Activated CD8-positive, alpha-beta memory T cell treated with anti-CD3 and anti-CD28 coated beads, Interleukin-2, amount 50 U/mL, for 24 hours (primary cell): ENCODE results near the gene IGDCC3.

Experiments
- DNase-seq: peaks from one replicate; pipeline ENCODE4 v3.0.0-alpha.2; 2020; ENCODE audit errors: extremely low read depth

The IGDCC3 gene

DNA sequence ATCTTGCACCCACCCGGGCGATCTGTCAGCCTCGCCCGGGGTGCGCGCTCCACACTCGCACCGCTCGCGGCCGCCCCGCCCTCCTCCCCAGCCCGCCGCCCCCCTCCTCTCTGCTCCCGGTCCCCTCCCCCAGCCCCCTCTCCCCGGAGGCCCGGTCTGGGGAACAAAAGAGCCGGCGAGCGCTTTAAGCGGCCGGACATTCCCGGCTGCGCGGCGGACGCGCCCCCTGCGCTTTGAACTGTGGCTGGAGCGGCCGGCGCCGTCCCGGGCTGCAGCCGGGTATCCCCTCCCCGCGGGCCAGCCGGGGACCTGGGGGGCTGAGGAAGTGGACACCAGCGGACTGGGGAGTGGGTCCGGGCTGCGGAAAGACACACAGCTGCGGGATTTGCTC lies at the start of gene IGDCC3:
TSS of gene IGDCC3 (minus strand) at position 27 of the 391 bp plus-strand sequence. CDS start 214 bp downstream, outside the sequence.
- no peak for DNase-seq

GRCh38 chr15:65426216-65426853 lies 48.5 kb upstream of the IGDCC3 start:
- DNase-seq, result no peak

GRCh38 chr15:65424683-65425082 lies 46.9 kb upstream of the IGDCC3 start:
- no peak for DNase-seq

- no peak for DNase-seq
Measured at GRCh38 chr15:65423976-65424679, 46.3 kb upstream of the IGDCC3 start.

DNA sequence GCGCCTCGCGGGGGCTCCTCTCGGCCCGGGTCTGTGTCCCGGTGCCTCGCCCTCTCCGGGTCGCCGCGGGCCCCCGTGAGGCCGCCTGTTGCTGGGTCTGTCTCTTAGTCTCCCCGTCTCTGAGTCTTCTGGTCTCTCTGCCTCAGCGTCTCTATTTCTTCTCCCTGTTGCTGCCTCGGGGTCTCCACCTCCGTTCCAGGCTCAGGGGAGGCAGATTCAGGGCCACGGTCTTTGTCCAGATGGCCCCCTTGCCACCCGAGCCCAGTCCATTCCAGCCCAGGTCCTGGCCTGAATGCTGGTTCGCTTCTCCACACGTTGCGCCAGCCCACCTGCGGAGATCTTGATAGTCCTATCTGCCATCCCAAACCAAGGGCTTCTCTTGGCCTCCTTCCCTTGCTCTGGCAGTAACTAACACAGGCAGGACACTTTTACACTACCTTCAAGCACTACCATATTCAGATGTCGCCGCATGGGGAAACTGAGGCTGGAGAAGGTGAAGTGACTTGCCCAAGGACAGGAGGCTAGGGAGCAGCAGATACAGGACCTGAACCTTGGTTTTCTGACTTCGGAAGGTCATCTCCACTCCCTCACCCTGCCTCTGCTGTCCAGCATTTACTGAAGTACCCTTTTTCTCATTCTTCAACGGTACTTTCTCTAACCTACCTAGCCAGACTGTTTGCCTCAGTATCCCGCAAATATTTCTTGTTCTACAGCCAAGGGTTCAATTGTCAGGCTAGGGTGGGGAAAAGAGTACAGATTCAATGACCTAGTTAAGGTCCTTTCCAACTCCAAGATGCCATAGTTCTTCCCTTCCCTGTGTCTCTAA lies 45.6 kb upstream of the IGDCC3 start:
- no peak for DNase-seq

DNA sequence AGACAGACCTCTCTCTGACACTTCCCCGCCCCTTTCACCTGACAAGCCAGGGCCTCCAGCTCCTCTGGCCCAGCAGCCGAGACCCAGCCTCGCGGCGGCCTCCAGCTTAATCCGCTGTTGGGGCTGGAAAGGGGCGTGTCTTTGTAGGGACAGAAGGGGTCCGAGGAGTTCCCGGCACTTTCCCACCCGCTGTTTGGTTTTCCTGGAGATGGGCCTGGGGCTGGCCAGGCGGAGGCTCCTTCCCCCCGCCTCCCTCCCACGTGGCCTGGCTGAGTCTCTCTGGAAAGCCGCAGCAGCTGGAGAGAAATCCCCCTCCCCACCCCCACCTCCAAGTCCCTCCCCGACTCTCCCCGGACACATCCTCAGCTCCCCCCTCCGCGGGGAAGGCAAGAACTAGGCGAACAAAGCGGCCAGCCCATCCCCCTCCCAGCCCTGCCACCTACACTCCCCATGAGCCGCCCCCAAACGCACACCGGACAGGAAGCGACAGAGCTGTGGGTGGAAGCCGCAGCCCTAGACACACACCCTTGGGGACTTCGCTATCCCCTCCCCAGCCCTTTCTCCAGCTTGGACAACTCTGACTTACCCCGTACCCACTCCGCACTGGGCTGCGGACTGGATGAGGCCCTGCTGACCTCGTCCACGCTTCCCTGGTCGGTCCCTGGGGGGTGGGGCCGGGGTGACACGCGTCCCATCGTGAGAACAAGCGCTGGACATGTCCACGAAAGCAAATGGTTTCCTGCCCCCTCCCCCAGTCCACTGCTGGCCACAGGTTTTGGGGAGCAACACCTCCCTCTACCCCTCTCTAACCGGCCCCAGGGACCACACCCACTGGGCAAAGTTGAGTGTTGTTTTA lies 43.8 kb upstream of the IGDCC3 start:
- DNase-seq, result no peak

DNA sequence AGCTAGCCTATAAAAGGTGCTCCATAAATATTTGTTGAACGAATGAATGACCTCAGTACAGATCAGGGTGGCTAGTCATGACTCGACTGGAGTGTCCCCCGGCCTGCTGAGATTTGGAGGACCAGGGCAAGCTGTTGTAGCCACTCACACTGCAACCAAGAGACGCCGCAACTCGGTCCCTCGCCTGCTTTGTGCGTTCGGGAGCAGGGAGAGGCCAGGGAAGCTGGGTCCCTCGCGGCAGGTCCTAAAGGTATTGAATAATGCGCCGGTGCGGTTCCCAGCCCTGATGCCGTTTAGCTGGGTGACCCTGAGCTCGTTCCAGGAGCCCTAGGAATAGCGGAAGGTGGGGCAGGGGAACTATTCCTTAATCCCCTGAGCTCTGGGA lies 43.2 kb upstream of the IGDCC3 start:
- DNase-seq, result no peak

DNA sequence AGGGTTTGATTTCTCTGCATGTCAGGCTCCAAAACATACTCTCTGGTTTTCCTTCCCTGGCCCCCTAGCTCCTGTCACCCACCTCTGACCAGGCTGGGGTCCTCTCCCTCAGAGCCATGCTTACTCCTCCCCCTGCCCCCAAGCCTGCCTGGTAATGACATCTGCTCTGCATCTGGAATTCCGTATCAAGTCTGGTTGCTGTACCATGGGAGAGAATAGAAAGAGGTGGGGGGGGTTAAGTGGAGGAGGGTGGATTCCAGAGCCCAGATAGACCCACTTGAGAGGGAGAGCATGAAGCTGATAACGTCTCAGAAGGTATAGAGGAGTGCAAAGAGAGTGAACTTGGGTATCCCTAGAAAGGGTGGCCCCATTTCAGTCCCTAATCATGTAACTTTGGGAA lies 40.8 kb upstream of the IGDCC3 start:
- no peak for DNase-seq

DNA sequence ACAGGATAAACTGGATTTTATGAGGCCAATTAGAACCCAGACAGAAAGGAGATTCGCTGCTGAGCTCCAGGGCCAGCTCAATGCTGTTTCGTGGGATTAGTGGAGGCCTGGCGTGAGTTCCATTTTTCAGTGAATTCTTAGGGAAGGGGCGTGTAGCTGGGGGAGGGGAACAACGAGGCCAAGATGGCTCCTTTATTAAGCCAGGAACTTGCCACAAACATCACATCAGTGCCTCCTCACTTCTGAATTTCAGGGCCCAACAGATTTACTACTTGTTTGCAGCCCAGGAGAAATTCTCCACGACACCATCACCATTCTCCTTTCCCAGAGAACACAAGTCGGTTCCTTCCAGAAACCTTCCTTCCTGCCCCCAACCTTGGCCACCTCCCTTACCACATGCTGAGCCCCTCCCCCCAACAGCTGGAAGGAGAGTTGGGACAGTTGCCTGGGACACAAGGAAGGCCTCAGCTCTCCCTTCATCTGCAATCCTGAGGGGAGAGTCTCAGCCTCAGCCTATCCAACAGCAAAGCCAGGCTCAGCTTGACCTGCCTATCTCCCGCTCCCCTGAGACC lies 39.1 kb upstream of the IGDCC3 start:
- no peak for DNase-seq

GRCh38 chr15:65414841-65415621 lies 37.2 kb upstream of the IGDCC3 start:
- DNase-seq, result no peak

GRCh38 chr15:65413760-65414144 lies 36.0 kb upstream of the IGDCC3 start:
- no peak for DNase-seq

GRCh38 chr15:65413051-65413759 lies 35.4 kb upstream of the IGDCC3 start:
- DNase-seq, result no peak

- no peak for DNase-seq
Measured at GRCh38 chr15:65412556-65412955, 34.8 kb upstream of the IGDCC3 start.

DNA sequence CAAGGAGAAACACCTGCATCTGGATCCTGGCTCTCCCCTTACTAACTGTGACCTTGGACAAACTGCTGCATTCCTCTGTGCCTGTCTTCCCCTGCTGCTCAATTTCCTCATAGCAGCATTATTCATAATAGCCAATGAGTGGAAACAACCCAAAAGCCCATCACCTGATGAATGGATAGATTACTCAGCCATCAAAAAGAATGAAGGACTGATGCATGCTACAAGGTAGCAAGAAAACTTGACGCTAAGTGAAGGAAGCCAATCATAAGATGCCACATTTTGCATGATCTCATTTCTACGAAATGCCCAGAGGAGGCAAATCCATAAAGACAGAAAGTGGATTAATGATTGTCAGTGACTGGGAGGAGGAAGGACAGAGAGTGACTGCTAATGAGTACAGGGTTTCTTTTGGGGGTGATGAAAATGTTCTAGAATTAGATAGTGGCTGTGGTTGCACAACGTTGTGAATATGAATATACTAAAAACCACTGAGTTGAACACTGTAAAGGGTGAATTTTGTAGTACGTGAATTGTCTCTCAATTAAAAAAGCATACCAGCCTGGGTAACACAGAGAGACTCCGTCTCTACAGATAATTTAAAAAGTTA lies 33.8 kb upstream of the IGDCC3 start:
- no peak for DNase-seq

GRCh38 chr15:65410972-65411371 lies 33.2 kb upstream of the IGDCC3 start:
- DNase-seq, result no peak

- DNase-seq, result no peak
Measured at GRCh38 chr15:65410036-65410435, 32.2 kb upstream of the IGDCC3 start.

DNA sequence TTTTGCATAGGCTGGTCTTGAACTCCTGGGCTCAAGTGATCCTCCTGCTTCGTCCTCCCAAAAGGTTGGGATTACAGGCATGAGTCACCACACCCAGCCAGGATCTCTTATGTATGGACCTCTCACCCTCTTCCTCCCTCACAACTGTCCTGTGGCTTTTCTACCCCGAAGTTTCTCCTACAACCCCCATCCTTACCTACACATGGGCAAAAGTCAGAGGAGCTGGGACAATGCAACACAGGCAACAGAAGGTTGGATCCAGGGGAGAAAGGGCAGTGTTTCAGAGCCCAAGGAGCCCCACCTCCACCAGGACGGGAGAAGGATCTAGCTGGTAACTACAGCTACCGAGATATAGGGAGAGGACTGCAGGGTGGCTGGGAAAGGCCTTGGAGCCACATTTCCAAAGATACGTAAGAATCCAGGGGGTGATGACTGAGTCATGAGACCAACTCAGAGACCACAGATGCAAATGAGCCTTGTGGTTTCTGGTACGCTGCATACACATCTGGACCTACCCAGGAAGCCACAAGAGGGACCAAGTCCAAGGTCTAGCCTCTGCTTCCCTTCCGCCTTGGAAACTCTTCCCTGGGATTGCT lies 31.3 kb upstream of the IGDCC3 start:
- no peak for DNase-seq

GRCh38 chr15:65408324-65409035 lies 30.7 kb upstream of the IGDCC3 start:
- no peak for DNase-seq
